H1 (cell line): Measurements from ENCODE around the gene MYH11.

Source experiments
- CTCF ChIP-seq, 3 experiments: IDR thresholded peaks; 1 replicate in 2 of 3; 2 replicates in 1 of 3; pipeline versions ENCODE4 v1.5.1 to v1.6.1; 2011; ENCODE audit warnings: low read length in 3 of 3, mild to moderate bottlenecking in 3 of 3, inconsistent platforms in 2 of 3, low read depth in 1 of 3, moderate library complexity in 1 of 3; ENCODE audit not compliant: insufficient read depth in 1 of 3; ENCODE audit errors: control extremely low read depth in 1 of 3
- EZH2 ChIP-seq: fragments of 200-600 bp; sonication (generic); IDR thresholded peaks from 2 replicates; pipeline ENCODE4 v1.7.1; 2012; ENCODE audit warnings: low read depth, mild to moderate bottlenecking, moderate library complexity, low read length, inconsistent platforms; ENCODE audit not compliant: severe bottlenecking
- JUND ChIP-seq: IDR thresholded peaks from 2 replicates; pipeline ENCODE4 v1.6.1; 2011; ENCODE audit warnings: mild to moderate bottlenecking, improper control_type of control experiment, low read length
- NANOG ChIP-seq: IDR thresholded peaks from 2 replicates; pipeline ENCODE4 v1.6.1; 2011; ENCODE audit warnings: low read length, low read depth, mild to moderate bottlenecking, inconsistent platforms; ENCODE audit not compliant: insufficient read depth, poor library complexity, severe bottlenecking
- RFX5 ChIP-seq: IDR thresholded peaks from 2 replicates; pipeline ENCODE4 v1.6.1; 2011; ENCODE audit warnings: low read depth, low read length, improper control_type of control experiment, borderline replicate concordance

GRCh38 chr16:15807603-15808009 lies 49.2 kb downstream of the MYH11 start:
- TF ChIP-seq RFX5 (no peak), JUND (no peak), NANOG (no peak), EZH2 (no peak), CTCF (IDR thresholded peaks at IDR 0.05; ENCODE audit: control extremely low read depth in 1 of 3, insufficient read depth in 1 of 3, low read depth in 1 of 3, low read length in 3 of 3) (no peak)
